HG03442 (cell line): ENCODE data around the gene USP7.

Experiments
- ATAC-seq: cut with Tn5 transposase; IDR thresholded peaks from one replicate; pipeline ENCODE4 v1.9.1; 2021; ENCODE audit warnings: mild to moderate bottlenecking, moderate library complexity; ENCODE audit not compliant: unreplicated experiment

The USP7 gene

DNA sequence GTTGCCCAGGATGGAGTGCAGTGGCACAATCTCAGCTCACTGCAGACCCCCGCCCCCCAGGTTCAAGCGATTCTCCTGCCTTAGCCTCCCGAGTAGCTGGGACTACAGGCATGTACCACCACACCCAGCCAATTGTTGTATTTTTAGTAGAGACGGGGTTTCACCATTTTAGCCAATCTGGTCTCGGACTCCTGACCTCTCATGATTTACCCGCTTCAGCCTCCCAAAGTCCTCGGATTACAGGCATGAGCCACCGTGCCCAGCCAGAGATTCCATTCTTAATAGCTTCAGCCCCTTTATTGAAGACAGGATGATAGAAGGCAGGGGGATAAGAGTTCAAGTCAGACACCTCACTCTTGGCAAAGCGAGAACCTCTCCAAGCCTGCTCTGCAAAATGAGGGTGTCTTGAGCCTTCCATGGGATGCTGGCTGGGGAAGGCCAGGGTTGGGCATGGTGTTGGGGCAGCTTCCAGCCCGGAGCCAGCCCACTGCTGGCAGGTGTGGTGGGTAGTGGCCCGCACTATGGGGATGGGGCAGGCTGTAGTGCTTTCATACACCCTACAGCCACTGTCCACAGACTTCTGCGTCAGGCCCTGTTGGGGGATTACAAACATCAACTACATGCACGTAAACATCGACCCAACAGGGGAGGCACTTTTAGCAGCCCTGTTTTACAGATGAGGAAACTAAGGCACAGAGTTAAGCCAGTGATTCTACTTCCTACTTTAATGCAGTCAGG, 98.4 kb downstream of the USP7 start:
- ATAC-seq: no peak

DNA sequence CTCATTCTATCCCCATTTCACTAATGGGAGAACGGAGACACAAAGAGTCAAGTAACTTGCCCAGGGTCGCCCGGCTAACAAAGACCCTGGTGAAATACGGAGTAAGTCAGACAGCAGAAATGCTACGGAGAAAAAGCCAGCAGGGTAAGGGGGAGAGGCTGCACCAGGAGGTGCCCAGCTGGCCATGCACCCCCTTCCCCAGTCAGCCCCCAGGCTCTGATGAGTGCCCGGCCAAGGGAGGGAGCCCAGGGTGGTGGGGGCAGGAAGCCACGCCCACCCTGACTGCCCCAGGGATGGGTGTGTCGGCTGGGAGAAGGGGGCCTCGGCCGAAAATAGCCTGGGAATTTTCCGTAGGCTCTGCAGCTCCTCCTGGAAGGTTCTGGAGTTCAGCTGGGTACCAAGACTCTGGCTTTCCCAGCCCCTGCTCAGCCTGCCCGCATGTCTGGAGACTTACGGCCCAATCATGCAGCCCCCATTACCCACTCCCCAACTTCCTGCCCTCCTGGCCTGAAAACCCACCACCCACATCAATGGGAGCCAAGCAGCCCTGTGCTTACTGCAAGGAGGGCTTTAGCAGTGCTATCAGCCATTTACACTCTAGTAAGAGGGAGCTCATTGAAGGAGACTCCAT, 99.1 kb downstream of the USP7 start:
- ATAC-seq: no peak

DNA sequence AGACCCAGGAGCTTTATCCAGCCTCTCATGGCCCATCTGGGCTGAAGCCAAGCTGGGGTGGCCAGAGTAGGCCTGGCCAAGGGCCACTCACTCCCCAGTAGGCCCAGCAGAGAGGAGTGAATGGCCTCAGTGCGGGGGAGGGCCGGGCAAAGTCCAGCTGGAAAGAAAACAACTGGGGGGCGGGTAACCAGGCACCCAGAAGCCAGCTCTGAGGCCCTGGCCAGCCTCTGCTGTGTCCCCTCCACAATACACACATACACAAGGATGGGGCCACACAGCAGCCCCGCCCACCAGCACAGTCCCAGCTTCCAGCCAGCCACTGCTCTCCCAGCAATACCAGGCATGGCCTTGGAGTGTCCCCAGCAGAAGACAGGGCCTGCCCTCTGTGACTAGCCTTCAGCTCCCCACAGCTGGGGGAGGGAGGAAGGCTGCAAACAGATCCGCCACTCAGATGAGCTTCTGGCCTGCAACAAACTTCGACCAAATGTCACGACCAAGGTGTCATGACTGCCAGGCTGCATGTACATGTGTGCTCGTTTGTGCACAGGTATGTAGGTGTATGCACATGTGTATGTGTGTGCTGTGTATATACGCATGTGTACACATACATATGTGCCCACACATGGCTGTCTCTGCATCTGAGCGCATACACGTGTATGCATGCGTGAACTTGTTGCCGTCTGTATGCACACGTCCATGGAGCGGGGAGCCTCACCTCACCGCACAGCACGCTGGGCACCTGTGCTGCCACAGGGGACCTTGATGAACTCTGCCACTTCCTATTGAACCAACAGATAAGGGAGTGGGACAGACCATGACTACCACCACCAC, 99.9 kb downstream of the USP7 start:
- ATAC-seq: no peak

DNA sequence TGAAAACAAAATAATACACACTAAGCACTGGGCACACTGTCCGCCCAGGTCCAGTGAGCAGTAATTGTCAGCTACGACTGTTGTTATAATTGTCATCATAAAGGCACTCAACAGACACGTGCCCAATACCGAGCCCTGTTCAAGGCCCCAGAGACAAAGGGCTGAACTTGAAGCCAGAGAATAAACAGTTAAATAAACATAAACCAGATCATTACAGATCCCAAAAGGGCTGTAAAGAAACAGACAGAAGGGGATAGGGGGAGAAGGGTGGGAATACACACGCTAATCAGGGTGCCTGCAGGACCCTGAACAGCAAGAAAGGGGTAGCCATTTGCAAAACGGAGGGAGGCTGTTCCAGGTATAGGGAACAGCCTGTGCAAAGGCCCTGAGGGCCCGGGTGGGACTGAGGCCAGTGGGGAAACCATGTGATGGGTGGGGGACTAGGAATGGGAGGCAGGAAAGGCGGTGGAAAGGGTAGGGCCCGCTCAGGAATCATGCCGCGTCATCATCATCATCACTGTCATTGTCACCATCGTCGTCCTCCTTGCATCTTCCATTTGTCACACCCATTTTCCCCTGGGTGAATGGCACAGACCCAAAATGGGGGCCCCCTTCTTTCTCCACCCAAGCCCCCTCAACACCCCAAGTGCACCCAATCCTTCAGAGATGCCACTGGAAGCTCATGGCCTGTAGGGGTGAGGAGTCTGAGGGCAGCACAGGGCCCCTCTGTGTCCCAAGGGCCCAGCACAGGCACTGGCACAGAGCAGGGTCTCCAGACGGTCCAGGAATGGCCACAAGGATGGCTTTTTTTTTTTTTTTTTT, 101.2 kb downstream of the USP7 start:
- no peak for ATAC-seq

DNA sequence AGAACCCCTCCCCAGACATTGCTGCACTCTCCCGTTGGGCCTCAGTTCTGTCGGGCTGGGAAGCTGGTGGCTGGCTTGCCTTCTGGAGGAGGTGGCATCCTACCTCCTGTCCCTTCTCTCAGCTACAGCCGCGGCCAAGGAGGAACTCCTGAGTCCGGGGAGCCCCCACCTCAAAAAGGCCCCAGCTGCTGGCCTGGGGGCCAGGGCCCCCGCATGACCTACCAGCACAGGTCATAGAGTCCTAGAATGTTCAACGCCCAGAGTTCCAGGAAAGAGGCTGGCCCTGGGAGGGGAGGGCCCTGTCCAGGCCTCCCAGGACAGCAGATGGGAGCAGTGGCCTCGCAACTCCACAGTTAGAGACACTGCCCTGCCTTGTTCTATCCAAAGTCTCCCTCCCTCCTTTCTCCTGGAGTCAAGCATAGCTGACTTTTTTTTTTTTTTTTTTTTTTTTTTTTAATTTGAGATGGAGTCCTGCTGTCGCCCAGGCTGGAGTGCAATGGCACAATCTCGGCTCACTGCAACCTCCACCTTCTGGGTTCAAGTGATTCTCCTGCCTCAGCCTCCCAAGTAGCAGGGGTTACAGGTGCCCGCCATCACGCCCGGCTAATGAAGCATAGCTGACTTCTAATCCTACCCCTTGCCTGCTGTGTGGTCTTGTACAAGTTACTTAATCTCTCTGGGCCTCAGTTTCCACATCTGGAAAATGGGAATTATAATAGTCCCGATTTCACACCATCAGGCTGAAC, 102.0 kb downstream of the USP7 start:
- no peak for ATAC-seq

DNA sequence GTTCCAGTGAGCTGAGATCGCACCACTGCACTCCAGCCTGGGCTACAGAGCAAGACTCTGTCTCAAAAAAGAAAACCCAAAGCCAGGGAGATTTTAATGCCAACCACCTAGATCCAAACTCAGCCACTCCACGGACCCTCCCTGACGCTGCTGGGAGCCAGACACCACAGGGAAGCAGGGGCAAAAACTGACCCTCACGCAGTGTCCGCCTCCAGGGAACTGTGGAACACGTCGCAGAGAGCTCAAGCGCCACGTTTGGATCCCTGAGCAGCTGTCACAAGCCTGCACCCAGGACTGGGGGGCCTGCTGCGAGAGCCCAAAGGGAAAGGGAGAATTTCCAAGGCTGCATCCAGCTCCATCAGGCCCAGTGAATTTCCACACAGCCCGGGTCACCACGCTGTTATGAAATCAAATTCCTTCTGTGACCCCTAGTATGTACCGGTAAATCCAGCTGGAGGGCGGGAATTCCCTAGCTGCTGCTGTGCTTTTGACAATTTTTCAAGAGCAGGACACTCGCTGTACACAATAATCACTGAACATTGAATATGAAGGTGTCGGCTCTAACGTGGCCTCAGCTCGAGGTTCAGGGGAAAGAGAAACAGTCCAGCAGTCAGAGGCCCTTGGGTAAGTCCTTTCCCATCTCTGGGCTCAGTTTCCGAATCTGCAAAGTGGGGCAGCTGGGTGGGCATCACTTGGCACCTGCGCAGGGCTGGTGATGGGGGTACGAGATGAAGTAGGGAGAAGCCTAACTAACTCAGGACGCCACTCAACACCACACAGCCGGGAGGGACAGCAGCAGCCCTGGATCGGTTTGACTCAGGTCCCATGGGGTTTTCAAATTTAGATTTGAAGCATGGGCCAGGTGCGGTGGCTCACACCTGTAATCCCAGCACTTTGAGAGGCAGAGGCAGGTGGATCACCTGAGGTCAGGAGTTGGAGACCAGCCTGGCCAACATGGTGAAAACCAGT, 103.5 kb downstream of the USP7 start:
- ATAC-seq: no peak

DNA sequence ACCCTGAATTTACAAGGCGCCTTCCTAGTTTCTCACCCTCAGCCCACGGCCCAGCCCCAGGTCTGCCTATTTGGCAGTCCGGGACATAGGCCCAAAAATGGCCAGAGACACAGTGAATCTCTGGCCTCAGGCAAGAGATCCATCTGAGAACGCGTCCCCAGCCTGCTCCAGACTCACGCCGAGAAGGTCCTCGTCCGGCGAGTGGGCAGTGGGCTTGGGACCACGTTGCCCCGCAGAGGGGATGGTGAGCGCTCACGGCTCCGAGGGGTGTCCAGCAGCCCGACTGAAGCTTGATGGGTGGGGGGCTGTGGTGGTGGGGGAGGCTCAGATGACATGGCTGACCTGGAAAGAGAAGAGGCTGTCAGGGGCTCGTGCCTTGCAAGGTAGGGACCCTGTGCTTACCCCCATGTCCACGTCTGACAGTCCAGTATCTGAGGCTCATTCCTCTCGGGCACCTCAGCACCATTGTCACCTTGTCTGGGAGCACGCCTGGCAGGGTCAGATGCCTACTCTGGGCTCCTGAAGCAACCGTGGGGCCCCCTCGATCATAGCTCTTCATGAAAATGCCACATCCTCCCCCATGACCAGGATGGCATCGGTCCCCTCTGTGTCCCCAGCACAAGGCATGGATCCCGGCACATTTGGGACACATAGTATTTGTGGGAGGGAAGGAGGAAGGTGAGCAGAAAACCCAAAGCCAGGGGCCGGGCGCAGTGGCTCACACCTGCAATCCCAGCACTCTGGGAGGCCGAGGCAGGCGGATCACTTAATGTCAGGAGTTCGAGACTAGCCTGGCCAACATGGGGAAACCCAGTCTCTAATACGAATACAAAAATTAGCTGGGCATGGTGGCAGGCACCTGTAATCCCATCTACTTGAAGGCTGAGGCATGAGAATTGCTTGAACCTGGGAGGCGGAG, 104.5 kb downstream of the USP7 start:
- ATAC-seq: no peak

DNA sequence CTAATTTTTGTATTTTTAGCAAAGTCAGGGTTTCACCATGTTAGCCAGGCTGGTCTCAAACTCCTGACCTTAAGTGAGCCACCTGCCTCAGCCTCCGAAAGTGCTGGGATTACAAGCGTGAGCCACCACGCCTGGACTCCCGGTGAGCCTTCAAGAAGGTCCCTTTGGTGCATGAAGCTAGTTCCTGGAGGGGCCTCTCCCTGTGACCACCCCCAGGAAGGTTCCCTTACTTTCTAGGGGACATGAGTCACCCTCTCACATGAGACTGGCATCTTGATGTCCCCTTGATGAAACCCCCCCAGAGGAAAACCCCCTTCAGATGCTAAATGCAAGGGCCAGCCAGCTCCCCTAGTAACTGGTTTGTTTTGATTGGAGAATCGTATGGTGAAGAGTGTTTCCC, 107.7 kb downstream of the USP7 start:
- ATAC-seq: no peak

DNA sequence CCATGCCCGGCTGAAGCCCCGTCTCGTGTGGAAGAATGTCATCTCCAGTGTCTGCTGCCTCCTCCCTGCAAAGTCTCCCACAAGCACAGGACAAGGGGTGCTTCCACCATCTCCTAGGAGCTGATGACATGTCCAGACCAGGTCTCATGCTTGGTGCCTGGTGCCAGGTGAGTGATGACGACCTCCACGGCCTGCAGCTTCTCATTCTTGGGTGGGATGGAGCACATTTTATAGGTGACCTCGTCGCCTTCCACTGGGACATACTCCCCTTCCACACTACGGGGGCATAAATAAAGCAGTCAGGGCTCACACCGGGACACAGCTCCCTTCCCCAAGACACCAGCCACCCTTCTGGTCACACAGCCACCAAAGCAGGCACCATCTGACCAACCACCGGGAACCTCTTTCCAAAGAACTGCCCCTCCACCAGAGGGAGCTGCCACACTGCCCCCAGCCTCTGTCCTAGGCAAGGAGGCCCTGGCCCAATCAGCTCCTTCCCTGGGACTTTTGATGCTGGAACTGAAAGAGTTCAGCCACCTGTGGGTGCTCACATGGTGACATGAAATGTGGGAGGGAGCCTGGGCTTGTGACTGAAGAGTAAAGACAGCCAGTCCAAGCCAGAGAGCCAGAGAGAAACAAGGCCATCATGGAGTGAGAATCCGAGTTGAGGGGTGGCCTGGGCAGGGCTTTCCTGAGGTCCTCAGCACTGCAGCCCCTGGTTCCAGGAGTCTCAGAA, 108.5 kb downstream of the USP7 start:
- ATAC-seq: no peak

DNA sequence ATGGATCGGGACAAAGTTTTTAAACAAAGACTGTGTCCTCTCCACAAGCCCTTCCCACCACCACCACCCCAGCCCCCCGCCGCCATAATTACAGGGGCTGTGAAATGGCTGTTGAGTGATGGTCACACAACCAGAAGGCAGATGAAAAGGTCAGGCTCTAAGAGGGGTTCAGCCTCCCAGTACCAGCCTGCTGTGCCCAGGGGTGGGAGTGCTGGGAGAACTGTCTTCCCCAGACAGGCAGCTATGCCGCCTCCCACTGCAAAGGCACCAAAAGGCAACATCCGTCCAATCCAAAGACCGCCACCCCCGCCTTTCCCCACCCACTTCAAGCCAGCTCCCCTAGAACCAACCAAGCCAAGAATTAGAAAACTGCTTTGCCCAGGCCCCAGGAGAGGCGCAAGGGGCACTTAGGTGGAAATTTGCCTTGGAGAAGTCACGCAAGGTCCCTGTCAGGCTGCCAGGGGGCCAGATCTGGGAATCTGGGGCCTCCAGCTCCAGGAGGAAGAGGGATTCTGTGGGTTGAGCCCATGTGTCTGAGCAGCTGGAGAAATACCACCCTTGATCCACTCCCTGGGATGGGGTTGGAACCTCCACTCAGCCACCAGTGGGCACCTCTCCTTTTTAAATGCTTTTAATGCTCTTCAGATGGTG, 109.3 kb downstream of the USP7 start:
- ATAC-seq: no peak

DNA sequence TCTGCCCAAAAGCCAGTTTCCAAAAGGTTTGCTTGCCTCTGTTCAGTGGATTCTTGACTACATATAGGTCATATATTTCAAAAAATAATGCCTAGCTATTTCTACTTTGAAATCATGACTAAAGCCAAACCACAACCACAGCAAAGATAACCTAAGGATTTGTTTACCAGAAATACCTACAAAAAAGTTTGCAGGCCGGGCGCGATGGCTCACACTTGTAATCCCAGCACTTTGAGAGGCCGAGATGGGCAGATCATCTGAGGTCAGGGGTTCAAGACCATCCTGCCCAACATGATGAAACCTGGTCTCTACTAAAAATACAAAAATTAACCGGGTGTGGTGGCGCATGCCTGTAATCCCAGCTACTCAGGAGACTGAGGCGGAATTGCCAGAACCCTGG, 110.1 kb downstream of the USP7 start:
- no peak for ATAC-seq

DNA sequence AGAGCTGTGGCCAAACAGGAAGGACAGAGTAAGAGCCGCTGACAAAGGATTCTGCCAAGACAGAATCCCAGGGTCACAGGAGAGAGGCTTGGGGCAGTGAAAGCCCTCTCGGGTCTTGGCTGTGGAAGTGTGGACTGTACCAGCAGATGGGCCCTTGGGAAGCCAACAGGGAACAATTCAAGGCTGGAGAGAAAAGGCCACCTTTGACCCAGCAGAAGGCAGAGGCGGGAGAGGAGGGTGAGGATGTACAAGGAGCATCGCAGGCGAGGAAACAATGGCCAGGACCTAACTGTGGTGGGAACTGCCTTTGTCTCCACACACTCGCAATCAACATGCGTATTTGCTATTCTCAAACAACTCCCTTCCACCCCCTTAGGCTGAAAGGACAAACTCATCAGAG, 110.6 kb downstream of the USP7 start:
- no peak for ATAC-seq

DNA sequence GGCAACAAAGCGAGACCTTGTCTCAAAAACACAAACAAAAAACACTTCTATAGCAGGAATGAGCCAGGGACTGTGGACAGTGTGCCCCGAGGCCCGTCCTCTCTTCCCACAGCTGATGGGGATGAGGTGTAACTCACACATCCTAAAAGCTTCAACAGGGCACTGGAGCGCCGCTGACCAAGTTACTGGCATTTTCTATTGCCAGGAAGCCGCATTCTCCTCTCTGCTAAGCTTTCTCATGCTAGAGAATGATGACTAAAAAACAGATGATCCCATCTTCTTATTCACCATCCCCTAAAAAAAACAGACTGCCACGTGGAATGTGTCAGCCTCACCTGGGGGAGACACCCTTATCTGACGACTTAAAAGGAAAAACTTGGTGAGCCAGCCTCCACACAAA, 111.2 kb downstream of the USP7 start:
- no peak for ATAC-seq

DNA sequence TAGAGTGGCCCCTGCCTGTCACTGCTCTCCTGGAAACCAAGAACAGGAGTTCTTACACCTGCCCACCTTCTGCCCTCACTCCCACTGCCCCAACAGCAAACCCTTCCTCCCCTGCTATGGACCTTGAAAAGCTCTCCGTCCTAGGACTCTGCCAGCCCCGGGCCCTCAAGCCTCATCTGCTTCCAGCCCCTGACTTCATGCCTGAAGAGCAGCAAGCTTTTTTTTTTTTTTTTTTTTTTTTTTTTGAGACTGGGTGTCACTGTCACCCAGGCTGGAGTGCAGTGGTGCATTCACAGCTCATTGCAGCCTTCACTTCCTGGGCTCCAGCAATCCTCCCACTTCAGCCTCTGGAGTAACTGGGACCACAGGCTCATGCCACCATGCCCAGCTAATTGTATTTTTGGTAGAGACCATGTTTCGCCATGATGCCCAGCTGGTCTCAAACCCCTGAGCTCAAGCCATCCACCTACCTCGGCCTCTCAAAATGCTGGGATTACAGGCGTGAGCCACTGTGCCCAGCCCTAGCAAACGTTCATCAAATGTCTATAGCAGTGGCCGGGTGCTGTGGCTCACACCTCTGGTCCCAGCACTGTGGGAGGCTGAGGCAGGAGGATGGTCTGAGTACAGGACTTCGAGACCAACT, 111.8 kb downstream of the USP7 start:
- ATAC-seq: no peak

DNA sequence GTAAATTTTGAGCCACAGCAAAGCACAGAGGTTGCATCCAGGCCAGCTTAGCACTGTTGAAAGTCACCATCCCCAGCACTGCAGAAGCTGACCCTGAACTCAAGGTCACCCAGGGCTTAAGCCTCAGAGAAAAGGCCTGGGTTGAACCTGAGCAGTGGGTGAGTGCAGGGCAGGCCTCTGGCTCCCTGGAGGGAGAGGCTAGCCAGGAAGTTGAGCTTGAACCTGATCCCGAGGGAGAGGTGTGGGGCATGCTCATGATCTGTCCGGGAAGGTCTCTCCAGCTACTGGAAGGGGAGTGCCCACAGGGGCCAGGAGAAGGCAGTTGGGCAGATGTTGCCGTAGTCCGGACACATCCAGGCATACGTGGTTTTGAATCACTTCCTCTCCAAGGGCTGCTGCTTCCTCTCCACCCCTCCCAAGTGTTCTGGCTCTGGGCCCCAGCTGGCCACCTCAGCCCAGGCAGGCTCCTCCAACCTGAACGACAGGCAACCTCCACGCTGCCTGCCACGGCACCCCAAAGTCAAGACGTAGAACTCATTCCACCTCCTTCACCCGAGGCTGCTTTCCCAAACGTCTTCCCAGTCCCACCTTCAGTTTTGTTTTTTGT, 113.3 kb downstream of the USP7 start:
- ATAC-seq: no peak

DNA sequence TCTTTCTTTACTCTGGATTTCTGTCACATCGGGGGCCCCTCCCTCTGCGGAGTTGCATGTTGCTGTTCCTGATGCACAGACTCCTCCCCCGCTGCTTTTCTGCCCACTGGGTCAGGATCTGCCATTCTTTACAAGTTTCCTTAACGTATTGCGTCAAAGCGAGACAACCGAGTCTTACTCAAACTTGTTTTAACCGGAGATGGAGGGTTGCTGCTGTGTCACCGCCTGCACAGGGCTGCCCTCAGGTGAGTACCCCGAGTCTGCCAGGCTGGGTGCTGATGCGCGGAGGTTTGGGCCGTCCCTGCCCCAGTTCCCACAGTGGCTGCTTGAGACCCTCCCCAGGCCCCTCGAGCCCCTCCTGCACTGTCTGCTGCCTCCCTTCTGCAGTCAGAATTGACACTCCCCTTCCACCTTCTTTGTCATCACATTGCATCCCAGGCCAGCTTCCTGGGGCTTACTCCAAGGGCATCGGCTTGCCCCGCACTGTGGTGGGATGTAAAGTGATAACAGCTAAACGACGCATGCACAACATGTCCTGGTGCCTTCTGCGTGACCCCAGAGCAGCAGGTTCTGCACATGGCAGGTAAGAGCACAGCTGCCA, 114.2 kb downstream of the USP7 start:
- ATAC-seq: no peak
